BLaER1 (cell line): Measurements from ENCODE around the gene PTPRK.

Experiments used
- H3K27ac ChIP-seq: shearing (Covaris generic); formaldehyde crosslinking; 2 replicates; pipeline ENCODE4 v1.8.1; 2022
- H3K27me3 ChIP-seq: shearing (Covaris generic); formaldehyde crosslinking; 2 replicates; pipeline ENCODE4 v1.8.1; 2022
- H3K36me3 ChIP-seq: shearing (Covaris generic); formaldehyde crosslinking; 2 replicates; pipeline ENCODE4 v1.8.1; 2022
- H3K4me1 ChIP-seq: shearing (Covaris generic); formaldehyde crosslinking; 2 replicates; pipeline ENCODE4 v1.8.1; 2022
- H3K4me2 ChIP-seq: shearing (Covaris generic); formaldehyde crosslinking; 2 replicates; pipeline ENCODE4 v1.8.1; 2022
- H3K4me3 ChIP-seq: shearing (Covaris generic); formaldehyde crosslinking; 2 replicates; pipeline ENCODE4 v1.8.1; 2022
- H3K9ac ChIP-seq: shearing (Covaris generic); formaldehyde crosslinking; 2 replicates; pipeline ENCODE4 v1.8.1; 2022
- H3K9me3 ChIP-seq: shearing (Covaris generic); formaldehyde crosslinking; 2 replicates; pipeline ENCODE4 v1.8.1; 2022
- H4K20me1 ChIP-seq: shearing (Covaris generic); formaldehyde crosslinking; 2 replicates; pipeline ENCODE4 v1.8.1; 2022
- Cebpa-rat ChIP-seq: shearing (Covaris generic); IDR thresholded peaks from 2 replicates; pipeline ENCODE4 v1.8.1; 2022

The PTPRK gene

DNA sequence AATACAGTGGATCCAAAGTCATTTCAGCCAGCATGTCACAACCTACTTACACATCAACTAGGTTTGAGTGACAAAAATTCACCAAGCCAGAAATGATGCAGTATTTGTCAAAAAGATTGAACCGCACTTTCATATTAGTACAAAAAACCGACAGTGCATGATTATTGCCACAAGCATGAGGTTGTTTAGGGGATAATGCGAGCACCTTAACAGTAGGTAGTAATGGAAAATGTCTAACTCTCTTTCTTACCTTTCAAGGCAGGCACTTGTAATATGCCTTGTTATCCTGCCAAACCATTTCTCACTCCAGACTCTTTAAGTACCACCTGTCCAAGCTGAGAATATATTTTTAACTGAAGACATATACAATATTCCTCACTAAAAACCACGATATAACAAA is 349.2 kb downstream of the PTPRK start:
- H3K27ac ChIP-seq: no peak overlapping the region
- no peak overlapping the region for H3K4me3 ChIP-seq
- H3K27me3 ChIP-seq: no peaks in the 10 kb centered on the region

DNA sequence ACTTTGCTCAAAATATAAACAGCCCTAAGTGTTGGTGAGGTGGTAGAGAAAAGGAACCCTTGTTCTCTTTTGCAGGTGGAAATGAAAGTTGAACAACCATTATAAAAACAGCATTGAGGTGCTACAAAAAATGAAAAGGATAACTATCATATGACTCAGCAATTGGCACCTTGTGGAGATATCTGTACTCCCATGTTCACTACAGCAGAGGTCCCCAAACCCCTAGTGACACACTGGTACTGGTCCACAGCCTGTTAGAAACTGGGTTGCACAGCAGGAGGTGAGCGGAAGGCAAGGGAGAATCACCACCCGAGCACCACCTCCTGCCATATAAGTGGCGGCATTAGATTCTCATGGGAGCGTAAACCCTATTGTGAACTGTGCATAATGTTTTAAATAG is 352.2 kb downstream of the PTPRK start:
- H3K4me2 ChIP-seq: no peak overlapping the region
- H3K36me3 ChIP-seq: 0 out of 2 replicates have a peak, but pooled peaks cover 5% of the 10 kb centered on the region
- no peaks in the 10 kb centered on the region for H4K20me1 ChIP-seq
- no peak for TF ChIP-seq Cebpa-rat
- H3K9me3 ChIP-seq: no peaks in the 10 kb centered on the region
- no peak overlapping the region for H3K9ac ChIP-seq
- no peak overlapping the region for H3K27ac ChIP-seq
- no peaks in the 10 kb centered on the region for H3K27me3 ChIP-seq
- no peaks in the 10 kb centered on the region for H3K4me1 ChIP-seq
- no peak overlapping the region for H3K4me3 ChIP-seq

More for the DNA sequence above, 349.2 kb downstream of the PTPRK start:
- H3K36me3 ChIP-seq: 0 out of 2 replicates have a peak, but pooled peaks cover 5% of the 10 kb centered on the region
- no peaks in the 10 kb centered on the region for H4K20me1 ChIP-seq
- H3K4me1 ChIP-seq: no peaks in the 10 kb centered on the region
- no peak overlapping the region for H3K4me2 ChIP-seq
- no peak overlapping the region for H3K9ac ChIP-seq
- H3K9me3 ChIP-seq: no peaks in the 10 kb centered on the region
- no peak for TF ChIP-seq Cebpa-rat

DNA sequence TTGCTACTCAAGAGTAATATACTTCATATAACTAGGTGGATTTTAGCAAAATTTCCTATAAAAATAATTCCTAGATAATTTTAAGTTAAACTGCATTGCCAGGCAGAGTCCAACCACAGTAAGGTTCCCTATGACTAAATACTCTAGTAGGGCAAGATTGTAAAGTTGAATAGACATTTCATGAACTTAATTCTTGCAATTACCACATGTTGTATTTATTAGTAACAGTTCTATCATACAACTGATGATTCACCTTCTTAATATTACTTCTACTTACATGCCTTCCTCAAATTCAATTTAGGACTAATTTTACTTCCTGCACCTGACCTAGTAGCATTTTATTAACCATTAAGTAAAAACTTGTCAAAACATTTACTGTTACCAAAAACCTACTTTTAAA is 352.8 kb downstream of the PTPRK start:
- TF ChIP-seq Cebpa-rat: no peak
- no peaks in the 10 kb centered on the region for H3K9me3 ChIP-seq
- H3K27ac ChIP-seq: no peak overlapping the region
- no peaks in the 10 kb centered on the region for H3K27me3 ChIP-seq
- no peak overlapping the region for H3K9ac ChIP-seq
- H3K36me3 ChIP-seq: 0 out of 2 replicates have a peak, but pooled peaks cover 5% of the 10 kb centered on the region
- H4K20me1 ChIP-seq: no peaks in the 10 kb centered on the region
- no peak overlapping the region for H3K4me2 ChIP-seq
- H3K4me3 ChIP-seq: no peak overlapping the region
- H3K4me1 ChIP-seq: no peaks in the 10 kb centered on the region

DNA sequence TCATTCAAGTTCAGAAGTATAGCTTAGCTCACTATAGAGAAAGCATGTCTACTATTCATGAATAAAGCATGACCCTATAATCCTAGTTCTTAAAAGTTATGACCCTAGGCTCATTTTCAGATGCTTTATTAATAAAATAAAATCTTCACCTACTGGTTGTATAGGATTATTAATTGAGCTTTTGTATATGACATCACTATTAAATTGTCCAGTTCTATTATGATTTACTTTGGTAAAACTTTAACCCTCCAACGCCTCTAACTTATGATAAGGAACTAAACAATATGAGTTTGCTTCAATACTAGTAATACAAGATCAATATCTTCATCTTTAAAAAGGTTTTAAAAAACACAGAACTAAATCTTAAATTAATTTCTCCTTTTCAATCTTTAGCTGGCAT is 356.1 kb downstream of the PTPRK start:
- H3K9me3 ChIP-seq: no peaks in the 10 kb centered on the region
- no peak overlapping the region for H3K27ac ChIP-seq
- no peak for TF ChIP-seq Cebpa-rat
- H3K9ac ChIP-seq: no peak overlapping the region
- no peak overlapping the region for H3K4me2 ChIP-seq
- H3K4me3 ChIP-seq: no peak overlapping the region
- H4K20me1 ChIP-seq: no peaks in the 10 kb centered on the region
- 0 out of 2 replicates have a peak, but pooled peaks cover 1% of the 10 kb centered on the region for H3K4me1 ChIP-seq
- no peaks in the 10 kb centered on the region for H3K27me3 ChIP-seq
- H3K36me3 ChIP-seq: 0 out of 2 replicates have a peak, but pooled peaks cover 5% of the 10 kb centered on the region

DNA sequence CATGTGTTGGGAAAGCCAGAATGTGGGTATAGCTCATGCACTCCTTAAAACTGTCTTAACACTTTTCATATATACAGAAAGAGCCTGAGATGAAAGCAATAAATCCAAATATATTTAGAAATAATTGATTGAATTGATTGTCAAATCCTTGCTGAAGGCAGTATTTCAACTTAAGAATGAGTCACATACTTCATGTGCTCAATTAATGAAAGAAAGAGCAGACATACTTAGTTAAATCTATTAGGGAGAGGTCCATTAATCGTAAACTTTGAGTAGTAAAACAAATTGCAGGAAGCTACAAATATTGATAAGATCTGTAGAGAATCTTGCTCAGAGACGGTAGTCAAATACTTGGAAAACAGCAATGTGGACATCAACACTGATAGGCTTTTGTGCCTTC is 358.0 kb downstream of the PTPRK start:
- no peak overlapping the region for H3K27ac ChIP-seq
- H3K4me1 ChIP-seq: peaks cover 13% of the 10 kb centered on the region
- no peaks in the 10 kb centered on the region for H3K9me3 ChIP-seq
- no peaks in the 10 kb centered on the region for H3K36me3 ChIP-seq
- H3K4me2 ChIP-seq: no peak overlapping the region
- no peaks in the 10 kb centered on the region for H3K27me3 ChIP-seq
- H3K9ac ChIP-seq: no peak overlapping the region
- H4K20me1 ChIP-seq: no peaks in the 10 kb centered on the region
- H3K4me3 ChIP-seq: no peak overlapping the region
- TF ChIP-seq Cebpa-rat: no peak

DNA sequence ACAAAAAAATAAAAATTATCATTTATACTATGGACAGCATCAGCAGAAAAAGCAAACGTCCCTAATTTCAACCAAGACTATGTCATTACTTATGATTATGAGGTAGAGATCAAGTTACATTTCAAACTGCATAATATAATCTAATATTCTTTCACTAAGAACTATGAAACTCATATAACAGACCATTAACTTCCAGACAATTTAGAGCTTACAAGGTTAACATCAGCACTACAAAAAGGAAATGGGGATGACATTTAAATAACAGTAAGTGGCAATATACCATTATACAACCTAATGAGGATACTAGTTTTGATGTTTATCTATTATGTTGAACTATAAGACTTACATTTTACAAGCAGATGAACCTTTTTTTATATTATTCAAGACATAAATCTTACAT is 358.6 kb downstream of the PTPRK start:
- H3K9ac ChIP-seq: no peak overlapping the region
- H3K27ac ChIP-seq: no peak overlapping the region
- H3K36me3 ChIP-seq: no peaks in the 10 kb centered on the region
- H4K20me1 ChIP-seq: no peaks in the 10 kb centered on the region
- TF ChIP-seq Cebpa-rat: no peak
- H3K4me2 ChIP-seq: no peak overlapping the region
- H3K4me1 ChIP-seq: peaks cover 13% of the 10 kb centered on the region
- H3K27me3 ChIP-seq: no peaks in the 10 kb centered on the region
- H3K9me3 ChIP-seq: no peaks in the 10 kb centered on the region
- no peak overlapping the region for H3K4me3 ChIP-seq

DNA sequence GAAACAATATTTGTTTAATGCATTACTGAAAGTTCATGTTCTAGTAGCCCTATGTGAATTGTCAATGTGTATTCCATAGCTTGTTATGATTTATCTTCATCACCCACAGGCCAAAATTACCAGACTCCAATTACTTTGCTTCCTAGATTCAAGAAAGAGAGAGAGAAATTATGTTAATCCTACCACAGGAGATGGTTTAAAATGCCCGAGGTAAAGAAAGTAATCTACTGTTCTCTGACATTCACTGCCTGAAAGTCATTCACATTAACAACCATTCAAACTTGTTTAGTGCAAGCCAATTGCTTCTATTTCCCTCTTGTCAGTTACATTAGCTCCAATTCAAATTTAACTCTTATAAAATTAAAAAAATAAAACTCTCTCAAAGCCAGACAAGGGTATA is 359.1 kb downstream of the PTPRK start:
- H4K20me1 ChIP-seq: no peaks in the 10 kb centered on the region
- no peak overlapping the region for H3K4me2 ChIP-seq
- H3K4me1 ChIP-seq: peaks cover 13% of the 10 kb centered on the region
- TF ChIP-seq Cebpa-rat: no peak
- no peak overlapping the region for H3K9ac ChIP-seq
- H3K27me3 ChIP-seq: no peaks in the 10 kb centered on the region
- no peak overlapping the region for H3K27ac ChIP-seq
- H3K9me3 ChIP-seq: no peaks in the 10 kb centered on the region
- H3K4me3 ChIP-seq: no peak overlapping the region
- no peaks in the 10 kb centered on the region for H3K36me3 ChIP-seq

DNA sequence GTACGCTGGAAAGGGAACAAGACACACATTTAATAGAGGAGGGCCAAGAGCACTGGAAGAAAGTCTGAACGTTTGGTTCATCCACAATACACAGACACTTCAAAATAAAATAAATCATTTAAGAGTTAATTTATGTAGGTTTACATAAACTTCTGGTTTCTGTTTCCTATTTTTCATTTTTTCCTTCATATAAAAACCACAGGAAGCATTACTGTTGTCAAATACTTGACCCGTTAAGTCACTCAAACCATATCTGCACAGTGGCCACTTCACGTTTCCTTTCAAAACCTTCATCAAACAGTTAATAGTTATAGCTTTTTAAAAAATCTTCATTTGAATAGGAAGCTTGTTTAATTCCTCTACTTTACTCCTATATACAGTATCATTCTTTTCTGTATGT is 361.9 kb downstream of the PTPRK start:
- Histone ChIP-seq H3K4me2 (peak overlapping the region; percentile 43), H3K4me3 (no peak overlapping the region), H3K36me3 (no peaks in the 10 kb centered on the region), H3K9ac (no peak overlapping the region), H3K9me3 (no peaks in the 10 kb centered on the region), H4K20me1 (no peaks in the 10 kb centered on the region), H3K27ac (no peak overlapping the region), H3K4me1 (peaks cover 13% of the 10 kb centered on the region), H3K27me3 (no peaks in the 10 kb centered on the region)
- TF ChIP-seq Cebpa-rat: no peak

DNA sequence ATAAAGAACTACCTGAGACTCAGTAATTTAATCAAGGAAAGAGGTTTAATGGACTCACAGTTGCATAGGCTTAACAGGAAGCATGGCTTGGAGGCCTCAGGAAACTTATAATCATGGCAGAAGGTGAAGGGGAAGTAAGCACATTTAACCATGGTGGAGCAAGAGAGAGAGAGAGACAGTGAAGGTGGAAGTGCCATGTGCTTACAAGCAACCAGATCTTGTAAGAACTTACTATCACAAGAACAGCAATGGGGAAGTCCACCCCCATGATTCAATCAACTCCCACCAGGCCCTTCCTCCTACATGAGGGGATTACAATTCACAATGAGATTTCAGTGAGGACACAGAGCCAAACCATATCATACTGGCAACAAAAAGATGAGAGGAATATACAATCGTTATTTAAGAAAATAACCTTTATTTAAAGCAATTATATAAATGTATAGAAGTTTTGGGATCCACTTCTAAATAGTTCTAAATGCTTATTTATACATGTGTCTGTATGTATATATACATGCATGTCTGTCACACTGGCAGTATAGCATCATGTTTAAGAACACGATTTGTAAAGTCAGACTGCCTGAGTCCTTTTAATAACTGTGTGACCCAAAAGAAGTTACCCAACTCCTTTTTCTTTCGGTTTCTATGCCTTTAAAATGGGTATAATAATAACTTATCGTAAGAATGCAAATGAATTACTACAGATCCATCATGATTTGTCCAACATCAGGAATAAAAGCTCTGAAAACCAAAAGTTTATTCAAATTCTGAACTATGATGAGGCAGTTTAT is 363.9 kb downstream of the PTPRK start:
- Histone ChIP-seq H3K4me1 (peaks cover 13% of the 10 kb centered on the region), H3K27ac (no peak overlapping the region), H3K4me3 (no peak overlapping the region), H3K36me3 (no peaks in the 10 kb centered on the region), H3K9ac (no peak overlapping the region), H4K20me1 (no peaks in the 10 kb centered on the region), H3K9me3 (no peaks in the 10 kb centered on the region), H3K27me3 (no peaks in the 10 kb centered on the region), H3K4me2 (no peak overlapping the region)
- TF ChIP-seq Cebpa-rat: no peak

DNA sequence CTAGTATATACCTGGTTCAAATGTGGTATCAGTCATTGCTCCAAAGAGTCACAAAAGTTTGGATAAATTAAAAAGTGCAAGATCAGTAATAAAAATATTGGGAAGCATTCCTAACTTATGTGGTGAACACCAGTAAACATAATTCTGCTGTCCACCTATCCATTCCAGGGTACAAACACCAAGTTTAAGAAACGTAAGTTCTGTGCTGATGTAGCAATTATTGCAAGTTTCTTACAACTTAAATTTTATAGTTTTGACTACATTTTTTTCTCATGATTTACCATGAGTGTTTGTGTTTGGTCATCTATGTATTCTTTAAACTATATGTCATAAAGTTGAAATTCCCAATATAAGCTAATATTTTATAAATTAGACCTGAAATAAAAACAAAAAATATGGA is 364.6 kb downstream of the PTPRK start:
- TF ChIP-seq Cebpa-rat: no peak
- Histone ChIP-seq H3K9ac (no peak overlapping the region), H3K36me3 (no peaks in the 10 kb centered on the region), H3K27ac (no peak overlapping the region), H3K4me3 (no peak overlapping the region), H3K4me2 (no peak overlapping the region), H3K27me3 (no peaks in the 10 kb centered on the region), H4K20me1 (no peaks in the 10 kb centered on the region), H3K9me3 (no peaks in the 10 kb centered on the region), H3K4me1 (peaks cover 13% of the 10 kb centered on the region)
